K562 (cell line): ENCODE data around the gene GPN1. TPM values are rescaled to one million over a fixed set of nuclear protein-coding genes. Genes with fewer than 3 reads are reported as not detected.

Source experiments
- CBFA2T2 ChIP-seq: fragments of 450-650 bp; conservative IDR thresholded peaks from 2 replicates; pipeline ENCODE4 v1.6.1; 2017; ENCODE audit warnings: mild to moderate bottlenecking
- CCNT2 ChIP-seq: IDR thresholded peaks from 2 replicates; pipeline ENCODE4 v1.6.1; 2011; ENCODE audit warnings: borderline replicate concordance, low read depth, mild to moderate bottlenecking, moderate library complexity, mixed read lengths, low read length; ENCODE audit not compliant: insufficient read length; ENCODE audit errors: extremely low read depth
- GABPB2 ChIP-seq: fragments of 250-450 bp; sonication (Bioruptor Pico); conservative IDR thresholded peaks from 2 replicates; pipeline ENCODE4 v1.5.1; 2021; ENCODE audit warnings: mild to moderate bottlenecking
- JUN ChIP-seq, 2 experiments: sonication (generic) in 1 of 2; formaldehyde crosslinking in 1 of 2; IDR thresholded peaks; 2 replicates each; pipeline versions ENCODE4 v1.6.1 to v1.8.0; 2012 to 2022; ENCODE audit warnings: borderline replicate concordance in 2 of 2, mild to moderate bottlenecking in 2 of 2, improper control_type of control experiment in 1 of 2, low read depth in 1 of 2, low read length in 1 of 2, missing genetic modification reagents in 1 of 2
- NBN ChIP-seq: fragments of 450-650 bp; IDR thresholded peaks from 2 replicates; pipeline ENCODE4 v1.6.1; 2016; ENCODE audit warnings: low read depth, mild to moderate bottlenecking
- PHF8 ChIP-seq: fragments of 200-600 bp; sonication (generic); IDR thresholded peaks from 2 replicates; pipeline ENCODE4 v1.6.1; 2012; ENCODE audit warnings: mixed run types, mild to moderate bottlenecking, inconsistent platforms, low read length, moderate library complexity, borderline replicate concordance
- ZNF24 ChIP-seq: fragments of 450-650 bp; IDR thresholded peaks from 2 replicates; pipeline ENCODE4 v1.6.1; 2016
- ZNF384 ChIP-seq: IDR thresholded peaks from 2 replicates; pipeline ENCODE4 v1.6.1; 2012; ENCODE audit warnings: low read depth, low read length, improper control_type of control experiment
- ZNF75A ChIP-seq: fragments of 450-650 bp; formaldehyde crosslinking; IDR thresholded peaks from 2 replicates; pipeline ENCODE4 v1.4.0; 2020; ENCODE audit warnings: mild to moderate bottlenecking
- polyA plus RNA-seq, 8 experiments: library from polyadenylated mRNA; depleted of rRNA in 4 of 8; stranded (reverse) in 5 of 8; unstranded in 3 of 8; fragments of >200 nt; fragmentation: Nextera tagmentation in 2 of 8; fragmentation: Illumina TruSeq in 1 of 8; extraction: Ambion mirVana in 2 of 8; extraction: Trizol in 1 of 8; gene quantifications; 2 replicates each; pipeline versions ENCODE4 v1.2.1 to v1.2.3, GENCODE V29; 2011 to 2014; ENCODE audit warnings: inconsistent platforms in 1 of 8, missing spikeins in 1 of 8
- total RNA-seq, 7 experiments: library from RNA; depleted of rRNA in 6 of 7; stranded (reverse); fragments of >200 nt in 6 of 7; fragmentation: Illumina TruSeq in 2 of 7; extraction: Trizol in 2 of 7; gene quantifications; 2 replicates each; pipeline versions ENCODE4 v1.2.1 to v1.2.3, GENCODE V29; 2011 to 2021; ENCODE audit warnings: low replicate concordance in 1 of 7
- TF ChIP-seq, protein P1 (sequence below), 2 experiments: fragments of 450-650 bp in 1 of 2; sonication (generic) in 1 of 2; formaldehyde crosslinking in 1 of 2; IDR thresholded peaks; 2 replicates each; pipeline versions ENCODE4 v1.7.1 to v1.9.0; 2016 to 2022; ENCODE audit warnings: inconsistent platforms in 1 of 2, mild to moderate bottlenecking in 1 of 2, missing genetic modification reagents in 1 of 2
- TF ChIP-seq, protein P2 (sequence below), 2 experiments: fragments of 450-650 bp; IDR thresholded peaks; 2 replicates each; pipeline ENCODE4 v1.6.1; 2016
- TF ChIP-seq, protein P3 (sequence below), 2 experiments: IDR thresholded peaks in 1 of 2; conservative IDR thresholded peaks in 1 of 2; 2 replicates each; pipeline ENCODE4 v1.6.1; 2016; ENCODE audit warnings: low read depth in 2 of 2, mild to moderate bottlenecking in 1 of 2, missing compliant biosample characterization in 1 of 2, missing genetic modification characterization in 1 of 2, moderate library complexity in 1 of 2

GPN1 gene
- total and polyA plus RNA-seq, 9 of the 15 experiments (the other 6 are each of a cell fraction or from before 2014, with no cell fraction given) = 23.4 to 171 (median 48.2) TPM

DNA sequence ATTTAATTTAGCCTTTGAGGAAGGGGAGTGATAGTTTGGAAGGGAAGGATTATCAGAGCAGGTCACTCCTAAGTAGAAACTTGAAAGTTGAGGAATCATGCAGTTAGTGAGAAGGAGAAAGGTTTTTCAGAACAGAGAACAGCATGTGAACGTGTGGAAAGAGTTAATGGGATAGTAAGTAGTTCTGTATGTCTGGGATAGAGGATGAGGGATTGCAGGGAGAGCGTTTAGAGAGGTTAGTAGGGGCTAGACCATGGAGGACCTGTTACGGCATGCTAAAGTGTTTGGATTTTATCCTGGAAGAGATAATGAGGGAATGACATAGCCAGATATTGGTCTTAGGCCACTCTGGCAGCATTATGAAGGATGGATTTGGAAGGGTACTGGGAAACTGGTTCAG lies 44.3 kb upstream of the GPN1 start (continued):
- TF ChIP-seq, protein P1, sequence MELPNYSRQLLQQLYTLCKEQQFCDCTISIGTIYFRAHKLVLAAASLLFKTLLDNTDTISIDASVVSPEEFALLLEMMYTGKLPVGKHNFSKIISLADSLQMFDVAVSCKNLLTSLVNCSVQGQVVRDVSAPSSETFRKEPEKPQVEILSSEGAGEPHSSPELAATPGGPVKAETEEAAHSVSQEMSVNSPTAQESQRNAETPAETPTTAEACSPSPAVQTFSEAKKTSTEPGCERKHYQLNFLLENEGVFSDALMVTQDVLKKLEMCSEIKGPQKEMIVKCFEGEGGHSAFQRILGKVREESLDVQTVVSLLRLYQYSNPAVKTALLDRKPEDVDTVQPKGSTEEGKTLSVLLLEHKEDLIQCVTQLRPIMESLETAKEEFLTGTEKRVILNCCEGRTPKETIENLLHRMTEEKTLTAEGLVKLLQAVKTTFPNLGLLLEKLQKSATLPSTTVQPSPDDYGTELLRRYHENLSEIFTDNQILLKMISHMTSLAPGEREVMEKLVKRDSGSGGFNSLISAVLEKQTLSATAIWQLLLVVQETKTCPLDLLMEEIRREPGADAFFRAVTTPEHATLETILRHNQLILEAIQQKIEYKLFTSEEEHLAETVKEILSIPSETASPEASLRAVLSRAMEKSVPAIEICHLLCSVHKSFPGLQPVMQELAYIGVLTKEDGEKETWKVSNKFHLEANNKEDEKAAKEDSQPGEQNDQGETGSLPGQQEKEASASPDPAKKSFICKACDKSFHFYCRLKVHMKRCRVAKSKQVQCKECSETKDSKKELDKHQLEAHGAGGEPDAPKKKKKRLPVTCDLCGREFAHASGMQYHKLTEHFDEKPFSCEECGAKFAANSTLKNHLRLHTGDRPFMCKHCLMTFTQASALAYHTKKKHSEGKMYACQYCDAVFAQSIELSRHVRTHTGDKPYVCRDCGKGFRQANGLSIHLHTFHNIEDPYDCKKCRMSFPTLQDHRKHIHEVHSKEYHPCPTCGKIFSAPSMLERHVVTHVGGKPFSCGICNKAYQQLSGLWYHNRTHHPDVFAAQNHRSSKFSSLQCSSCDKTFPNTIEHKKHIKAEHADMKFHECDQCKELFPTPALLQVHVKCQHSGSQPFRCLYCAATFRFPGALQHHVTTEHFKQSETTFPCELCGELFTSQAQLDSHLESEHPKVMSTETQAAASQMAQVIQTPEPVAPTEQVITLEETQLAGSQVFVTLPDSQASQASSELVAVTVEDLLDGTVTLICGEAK (IDR thresholded peaks at IDR 0.05) = peak; percentile 15; the same call in 1 of the 2 replicates
- TF ChIP-seq, protein P1 (CRISPR knock-in tag; IDR thresholded peaks at IDR 0.05) = no peak
- TF ChIP-seq, protein P2, sequence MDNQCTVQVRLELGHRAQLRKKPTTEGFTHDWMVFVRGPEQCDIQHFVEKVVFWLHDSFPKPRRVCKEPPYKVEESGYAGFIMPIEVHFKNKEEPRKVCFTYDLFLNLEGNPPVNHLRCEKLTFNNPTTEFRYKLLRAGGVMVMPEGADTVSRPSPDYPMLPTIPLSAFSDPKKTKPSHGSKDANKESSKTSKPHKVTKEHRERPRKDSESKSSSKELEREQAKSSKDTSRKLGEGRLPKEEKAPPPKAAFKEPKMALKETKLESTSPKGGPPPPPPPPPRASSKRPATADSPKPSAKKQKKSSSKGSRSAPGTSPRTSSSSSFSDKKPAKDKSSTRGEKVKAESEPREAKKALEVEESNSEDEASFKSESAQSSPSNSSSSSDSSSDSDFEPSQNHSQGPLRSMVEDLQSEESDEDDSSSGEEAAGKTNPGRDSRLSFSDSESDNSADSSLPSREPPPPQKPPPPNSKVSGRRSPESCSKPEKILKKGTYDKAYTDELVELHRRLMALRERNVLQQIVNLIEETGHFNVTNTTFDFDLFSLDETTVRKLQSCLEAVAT (IDR thresholded peaks at IDR 0.05) = 0 out of 4 replicates have a peak, but pooled peaks of 1 of the 2 experiments have one; percentile 38
- TF ChIP-seq ZNF75A (no peak), CBFA2T2 (no peak), CCNT2 (no peak), ZNF24 (no peak), PHF8 (no peak), NBN (0 out of 2 replicates have a peak, but pooled peaks have one; percentile 30), GABPB2 (CRISPR knock-in tag) (no peak), JUN (IDR thresholded peaks at IDR 0.05; ENCODE audit: borderline replicate concordance, low read depth, low read length) (no peak), JUN (CRISPR knock-in tag; IDR thresholded peaks at IDR 0.05; ENCODE audit: borderline replicate concordance) (no peak), ZNF384 (no peak)
- TF ChIP-seq, protein P3, sequence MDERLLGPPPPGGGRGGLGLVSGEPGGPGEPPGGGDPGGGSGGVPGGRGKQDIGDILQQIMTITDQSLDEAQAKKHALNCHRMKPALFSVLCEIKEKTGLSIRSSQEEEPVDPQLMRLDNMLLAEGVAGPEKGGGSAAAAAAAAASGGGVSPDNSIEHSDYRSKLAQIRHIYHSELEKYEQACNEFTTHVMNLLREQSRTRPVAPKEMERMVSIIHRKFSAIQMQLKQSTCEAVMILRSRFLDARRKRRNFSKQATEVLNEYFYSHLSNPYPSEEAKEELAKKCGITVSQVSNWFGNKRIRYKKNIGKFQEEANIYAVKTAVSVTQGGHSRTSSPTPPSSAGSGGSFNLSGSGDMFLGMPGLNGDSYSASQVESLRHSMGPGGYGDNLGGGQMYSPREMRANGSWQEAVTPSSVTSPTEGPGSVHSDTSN (CRISPR knock-in tag; IDR thresholded peaks at IDR 0.05; ENCODE audit: low read depth) = no peak
- TF ChIP-seq, protein P3 (tag; conservative IDR thresholded peaks at IDR 0.05; ENCODE audit: low read depth) = no peak
